ENCODE data around the gene UNC119.

GRCh38 chr17:28505986-28506665 is 46.3 kb downstream of the UNC119 start, which contains the start of gene FOXN1:
- TF ChIP-seq CTCF (IDR thresholded peaks at IDR 0.05) (no peak), POLR2A (IDR thresholded peaks at IDR 0.05) (no peak)
